ENCODE results near the gene FBRSL1. TPM values are rescaled to one million over a fixed set of nuclear protein-coding genes. Genes with fewer than 3 reads are reported as not detected.
"Not testable (repeated sequence)": the region's sequence is repeated elsewhere in the genome, so short reads cannot be mapped to it uniquely, and the experiment has no call there.

Gene FBRSL1
- total RNA-seq, 2 experiments from 2014 or later, result 53.1 to 55.9 TPM

GRCh38 chr12:132461526-132461925 lies 28.4 kb upstream of the FBRSL1 start:
- Mint-ChIP-seq H3K9me3 (no peaks in the 10 kb centered on the region), H3K4me1 (peaks cover 4% of the 10 kb centered on the region), H3K4me3 (no peak overlapping the region), H3K36me3 (no peaks in the 10 kb centered on the region), H3K27ac (no peak overlapping the region), H3K27me3 (no peaks in the 10 kb centered on the region)
- no peak for DNase-seq

GRCh38 chr12:132462788-132463187 lies 27.2 kb upstream of the FBRSL1 start:
- H3K27me3 Mint-ChIP-seq, result no peaks in the 10 kb centered on the region
- H3K4me1 Mint-ChIP-seq, result peaks cover 5% of the 10 kb centered on the region
- no peaks in the 10 kb centered on the region for H3K36me3 Mint-ChIP-seq
- H3K9me3 Mint-ChIP-seq, result no peaks in the 10 kb centered on the region
- H3K27ac Mint-ChIP-seq, result no peak overlapping the region
- DNase-seq, result no peak
- no peak overlapping the region for H3K4me3 Mint-ChIP-seq

- H3K4me1 Mint-ChIP-seq, H3K4me3 Mint-ChIP-seq, DNase-seq, H3K27me3 Mint-ChIP-seq, H3K27ac Mint-ChIP-seq, H3K9me3 Mint-ChIP-seq, H3K36me3 Mint-ChIP-seq: not testable (repeated sequence)
Measured at GRCh38 chr12:132463284-132463924, 26.5 kb upstream of the FBRSL1 start.

- not testable (repeated sequence) for H3K27me3 Mint-ChIP-seq, H3K4me3 Mint-ChIP-seq, DNase-seq, H3K36me3 Mint-ChIP-seq, H3K27ac Mint-ChIP-seq, H3K9me3 Mint-ChIP-seq
- peaks cover 12% of the 10 kb centered on the region for H3K4me1 Mint-ChIP-seq
Measured at GRCh38 chr12:132464304-132464703, 25.6 kb upstream of the FBRSL1 start.

- no peaks in the 10 kb centered on the region for H3K27me3 Mint-ChIP-seq
- H3K36me3 Mint-ChIP-seq, result no peaks in the 10 kb centered on the region
- H3K4me3 Mint-ChIP-seq, result no peak overlapping the region
- no peak for DNase-seq
- no peaks in the 10 kb centered on the region for H3K9me3 Mint-ChIP-seq
- H3K4me1 Mint-ChIP-seq, result peaks cover 17% of the 10 kb centered on the region
- no peak overlapping the region for H3K27ac Mint-ChIP-seq
Measured at GRCh38 chr12:132464820-132465219, 25.1 kb upstream of the FBRSL1 start.

- no peaks in the 10 kb centered on the region for H3K27me3 Mint-ChIP-seq
- no peak overlapping the region for H3K4me3 Mint-ChIP-seq
- peaks cover 20% of the 10 kb centered on the region for H3K4me1 Mint-ChIP-seq
- no peaks in the 10 kb centered on the region for H3K9me3 Mint-ChIP-seq
- no peak for DNase-seq
- H3K36me3 Mint-ChIP-seq, result no peaks in the 10 kb centered on the region
- no peak overlapping the region for H3K27ac Mint-ChIP-seq
Measured at GRCh38 chr12:132465269-132466190, 24.4 kb upstream of the FBRSL1 start.

- Mint-ChIP-seq H3K27ac (no peak overlapping the region), H3K36me3 (no peaks in the 10 kb centered on the region), H3K27me3 (no peaks in the 10 kb centered on the region), H3K4me1 (peaks cover 23% of the 10 kb centered on the region), H3K9me3 (no peaks in the 10 kb centered on the region), H3K4me3 (no peak overlapping the region)
- DNase-seq, result no peak
Measured at GRCh38 chr12:132466241-132467201, 23.4 kb upstream of the FBRSL1 start.

- Mint-ChIP-seq H3K4me3 (no peak overlapping the region), H3K9me3 (no peaks in the 10 kb centered on the region), H3K27ac (no peak overlapping the region), H3K27me3 (no peaks in the 10 kb centered on the region), H3K36me3 (no peaks in the 10 kb centered on the region), H3K4me1 (peaks cover 23% of the 10 kb centered on the region)
- DNase-seq, result no peak
Measured at GRCh38 chr12:132467511-132467910, 22.4 kb upstream of the FBRSL1 start.

GRCh38 chr12:132469423-132469822 lies 20.5 kb upstream of the FBRSL1 start:
- H3K9me3 Mint-ChIP-seq, result no peaks in the 10 kb centered on the region
- no peak for DNase-seq
- H3K4me3 Mint-ChIP-seq, result peak overlapping the region; percentile 40
- H3K4me1 Mint-ChIP-seq, result peaks cover 23% of the 10 kb centered on the region
- H3K27me3 Mint-ChIP-seq, result no peaks in the 10 kb centered on the region
- H3K27ac Mint-ChIP-seq, result peak overlapping the region; percentile 79
- H3K36me3 Mint-ChIP-seq, result no peaks in the 10 kb centered on the region

- no peak overlapping the region for H3K4me3 Mint-ChIP-seq
Measured at GRCh38 chr12:132470397-132470796, 19.6 kb upstream of the FBRSL1 start.

GRCh38 chr12:132471011-132471857 lies 18.7 kb upstream of the FBRSL1 start:
- peaks cover 2% of the 10 kb centered on the region for H3K9me3 Mint-ChIP-seq
- H3K4me1 Mint-ChIP-seq, result peaks cover 26% of the 10 kb centered on the region
- no peaks in the 10 kb centered on the region for H3K27me3 Mint-ChIP-seq
- DNase-seq, result no peak
- peak overlapping the region; percentile 69 for H3K27ac Mint-ChIP-seq
- H3K4me3 Mint-ChIP-seq, result no peak overlapping the region
- peaks cover 3% of the 10 kb centered on the region for H3K36me3 Mint-ChIP-seq

More at GRCh38 chr12:132470397-132470796, 19.6 kb upstream of the FBRSL1 start:
- Mint-ChIP-seq H3K4me1 (peaks cover 22% of the 10 kb centered on the region), H3K27ac (no peak overlapping the region), H3K9me3 (no peaks in the 10 kb centered on the region), H3K36me3 (peaks cover 2% of the 10 kb centered on the region), H3K27me3 (no peaks in the 10 kb centered on the region)
- DNase-seq, result no peak

GRCh38 chr12:132471858-132472255 lies 18.1 kb upstream of the FBRSL1 start:
- H3K4me1 Mint-ChIP-seq, result peaks cover 31% of the 10 kb centered on the region
- peak overlapping the region; percentile 70 for H3K4me3 Mint-ChIP-seq
- no peak for DNase-seq
- peaks cover 3% of the 10 kb centered on the region for H3K36me3 Mint-ChIP-seq
- H3K27ac Mint-ChIP-seq, result peak overlapping the region; percentile 69
- peaks cover 2% of the 10 kb centered on the region for H3K9me3 Mint-ChIP-seq
- H3K27me3 Mint-ChIP-seq, result no peaks in the 10 kb centered on the region

GRCh38 chr12:132472386-132472785 lies 17.6 kb upstream of the FBRSL1 start:
- DNase-seq, result no peak
- Mint-ChIP-seq H3K4me1 (peaks cover 32% of the 10 kb centered on the region), H3K9me3 (peaks cover 2% of the 10 kb centered on the region), H3K4me3 (peak overlapping the region; percentile 70), H3K27me3 (no peaks in the 10 kb centered on the region), H3K27ac (peak overlapping the region; percentile 69), H3K36me3 (peaks cover 3% of the 10 kb centered on the region)

- no peaks in the 10 kb centered on the region for H3K27me3 Mint-ChIP-seq
- peak overlapping the region; percentile 74 for H3K4me3 Mint-ChIP-seq
- peaks cover 25% of the 10 kb centered on the region for H3K4me1 Mint-ChIP-seq
- no peak for DNase-seq
- H3K36me3 Mint-ChIP-seq, result peaks cover 3% of the 10 kb centered on the region
- no peak overlapping the region for H3K27ac Mint-ChIP-seq
- H3K9me3 Mint-ChIP-seq, result peaks cover 2% of the 10 kb centered on the region
Measured at GRCh38 chr12:132474237-132474741, 15.7 kb upstream of the FBRSL1 start.

All from activated naive CD8-positive, alpha-beta T cell treated with anti-CD3 and anti-CD28 coated beads for 36 hours (primary cell).